K562 (cell line): ENCODE results near the gene OLIG2.

Experiments used
- BRCA1 ChIP-seq, 2 experiments: fragments of 450-650 bp in 1 of 2; sonication (generic) in 1 of 2; formaldehyde crosslinking in 1 of 2; IDR thresholded peaks; 2 replicates each; pipeline versions ENCODE4 v1.5.0 to v1.6.1; 2017 to 2020; ENCODE audit warnings: mild to moderate bottlenecking in 1 of 2, missing genetic modification reagents in 1 of 2
- CBFB ChIP-seq: sonication (generic); formaldehyde crosslinking; IDR thresholded peaks from 2 replicates; pipeline ENCODE4 v1.4.0; 2020; ENCODE audit warnings: mild to moderate bottlenecking, missing genetic modification reagents
- CHD1 ChIP-seq: fragments of 200-600 bp; sonication (generic); IDR thresholded peaks from one replicate; pipeline ENCODE4 v1.6.1; 2012; ENCODE audit warnings: mild to moderate bottlenecking, moderate library complexity, low read length, inconsistent platforms
- JUN ChIP-seq, 2 experiments: sonication (generic) in 1 of 2; formaldehyde crosslinking in 1 of 2; IDR thresholded peaks; 2 replicates each; pipeline versions ENCODE4 v1.6.1 to v1.8.0; 2012 to 2022; ENCODE audit warnings: borderline replicate concordance in 2 of 2, mild to moderate bottlenecking in 2 of 2, improper control_type of control experiment in 1 of 2, low read depth in 1 of 2, low read length in 1 of 2, missing genetic modification reagents in 1 of 2
- KDM1A ChIP-seq, 2 experiments: fragments of 450-650 bp; IDR thresholded peaks; 2 replicates each; pipeline ENCODE4 v1.6.1; 2016; ENCODE audit warnings: mild to moderate bottlenecking in 2 of 2
- NFE2L1 ChIP-seq: fragments of 450-650 bp; IDR thresholded peaks from 2 replicates; pipeline ENCODE4 v1.6.1; 2016; ENCODE audit warnings: missing genetic modification characterization, low read depth, mild to moderate bottlenecking, missing compliant biosample characterization, moderate library complexity, borderline replicate concordance
- NRF1 ChIP-seq, 2 experiments: fragments of 450-650 bp; IDR thresholded peaks in 1 of 2; conservative IDR thresholded peaks in 1 of 2; 2 replicates each; pipeline ENCODE4 v1.6.1; 2014; ENCODE audit warnings: mild to moderate bottlenecking in 2 of 2
- RBBP5 ChIP-seq: fragments of 200-600 bp; sonication (generic); IDR thresholded peaks from 2 replicates; pipeline ENCODE4 v1.6.1; 2012; ENCODE audit warnings: borderline replicate concordance, mild to moderate bottlenecking, low read length, control low read depth, inconsistent platforms; ENCODE audit not compliant: insufficient read depth, poor library complexity, severe bottlenecking
- SOX6 ChIP-seq: fragments of 450-650 bp; IDR thresholded peaks from 2 replicates; pipeline ENCODE4 v1.6.1; 2014; ENCODE audit warnings: mild to moderate bottlenecking
- TEAD4 ChIP-seq, 2 experiments: sonication (generic) in 1 of 2; formaldehyde crosslinking in 1 of 2; IDR thresholded peaks; 2 replicates each; pipeline versions ENCODE4 v1.6.1 to v1.8.0; 2012 to 2022; ENCODE audit warnings: borderline replicate concordance in 1 of 2, inconsistent platforms in 1 of 2, low read length in 1 of 2, mild to moderate bottlenecking in 1 of 2, missing genetic modification reagents in 1 of 2
- UBTF ChIP-seq, 2 experiments: IDR thresholded peaks; 2 replicates each; pipeline ENCODE4 v1.6.1; 2012; ENCODE audit warnings: improper control_type of control experiment in 2 of 2, low read depth in 2 of 2, low read length in 2 of 2, borderline replicate concordance in 1 of 2
- TF ChIP-seq, protein P1 (sequence below), 3 experiments: IDR thresholded peaks in 2 of 3; conservative IDR thresholded peaks in 1 of 3; 2 replicates each; pipeline ENCODE4 v1.5.1; 2011 to 2012; ENCODE audit warnings: low read length in 3 of 3, mild to moderate bottlenecking in 3 of 3, control low read depth in 2 of 3, improper control_type of control experiment in 1 of 3, inconsistent platforms in 1 of 3, low read depth in 1 of 3, mixed read lengths in 1 of 3, moderate library complexity in 1 of 3; ENCODE audit not compliant: insufficient read depth in 2 of 3
- TF ChIP-seq, protein P2 (sequence below): fragments of 250-450 bp; sonication (Bioruptor Pico); IDR thresholded peaks from 2 replicates; pipeline ENCODE4 v1.5.0; 2021; ENCODE audit warnings: mild to moderate bottlenecking, borderline replicate concordance
- TF ChIP-seq, protein P3 (sequence below): fragments of 450-650 bp; conservative IDR thresholded peaks from 2 replicates; pipeline ENCODE4 v1.6.1; 2016; ENCODE audit warnings: missing genetic modification characterization, low read depth, mild to moderate bottlenecking, control low read depth, missing compliant biosample characterization

- TF ChIP-seq UBTF (IDR thresholded peaks at IDR 0.05; ENCODE audit: borderline replicate concordance in 1 of 2, low read depth in 2 of 2, low read length in 2 of 2) (no peak), NFE2L1 (tag) (no peak), BRCA1 (IDR thresholded peaks at IDR 0.05) (no peak), BRCA1 (CRISPR knock-in tag; IDR thresholded peaks at IDR 0.05) (no peak), RBBP5 (no peak), CHD1 (no peak), TEAD4 (IDR thresholded peaks at IDR 0.05; ENCODE audit: low read length) (no peak), TEAD4 (CRISPR knock-in tag; IDR thresholded peaks at IDR 0.05; ENCODE audit: borderline replicate concordance) (no peak), JUN (IDR thresholded peaks at IDR 0.05; ENCODE audit: borderline replicate concordance, low read depth, low read length) (no peak), JUN (CRISPR knock-in tag; IDR thresholded peaks at IDR 0.05; ENCODE audit: borderline replicate concordance) (no peak), CBFB (CRISPR knock-in tag) (no peak), NRF1 (conservative IDR thresholded peaks at IDR 0.05 in 1 of 2, IDR thresholded peaks at IDR 0.05 in 1 of 2) (no peak), SOX6 (no peak), KDM1A (IDR thresholded peaks at IDR 0.05) (no peak)
- TF ChIP-seq, protein P1, sequence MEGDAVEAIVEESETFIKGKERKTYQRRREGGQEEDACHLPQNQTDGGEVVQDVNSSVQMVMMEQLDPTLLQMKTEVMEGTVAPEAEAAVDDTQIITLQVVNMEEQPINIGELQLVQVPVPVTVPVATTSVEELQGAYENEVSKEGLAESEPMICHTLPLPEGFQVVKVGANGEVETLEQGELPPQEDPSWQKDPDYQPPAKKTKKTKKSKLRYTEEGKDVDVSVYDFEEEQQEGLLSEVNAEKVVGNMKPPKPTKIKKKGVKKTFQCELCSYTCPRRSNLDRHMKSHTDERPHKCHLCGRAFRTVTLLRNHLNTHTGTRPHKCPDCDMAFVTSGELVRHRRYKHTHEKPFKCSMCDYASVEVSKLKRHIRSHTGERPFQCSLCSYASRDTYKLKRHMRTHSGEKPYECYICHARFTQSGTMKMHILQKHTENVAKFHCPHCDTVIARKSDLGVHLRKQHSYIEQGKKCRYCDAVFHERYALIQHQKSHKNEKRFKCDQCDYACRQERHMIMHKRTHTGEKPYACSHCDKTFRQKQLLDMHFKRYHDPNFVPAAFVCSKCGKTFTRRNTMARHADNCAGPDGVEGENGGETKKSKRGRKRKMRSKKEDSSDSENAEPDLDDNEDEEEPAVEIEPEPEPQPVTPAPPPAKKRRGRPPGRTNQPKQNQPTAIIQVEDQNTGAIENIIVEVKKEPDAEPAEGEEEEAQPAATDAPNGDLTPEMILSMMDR (IDR thresholded peaks at IDR 0.05 in 2 of 3, conservative IDR thresholded peaks at IDR 0.05 in 1 of 3; ENCODE audit: insufficient read depth in 2 of 3, low read depth in 1 of 3, low read length in 3 of 3), result no peak
- TF ChIP-seq, protein P2, sequence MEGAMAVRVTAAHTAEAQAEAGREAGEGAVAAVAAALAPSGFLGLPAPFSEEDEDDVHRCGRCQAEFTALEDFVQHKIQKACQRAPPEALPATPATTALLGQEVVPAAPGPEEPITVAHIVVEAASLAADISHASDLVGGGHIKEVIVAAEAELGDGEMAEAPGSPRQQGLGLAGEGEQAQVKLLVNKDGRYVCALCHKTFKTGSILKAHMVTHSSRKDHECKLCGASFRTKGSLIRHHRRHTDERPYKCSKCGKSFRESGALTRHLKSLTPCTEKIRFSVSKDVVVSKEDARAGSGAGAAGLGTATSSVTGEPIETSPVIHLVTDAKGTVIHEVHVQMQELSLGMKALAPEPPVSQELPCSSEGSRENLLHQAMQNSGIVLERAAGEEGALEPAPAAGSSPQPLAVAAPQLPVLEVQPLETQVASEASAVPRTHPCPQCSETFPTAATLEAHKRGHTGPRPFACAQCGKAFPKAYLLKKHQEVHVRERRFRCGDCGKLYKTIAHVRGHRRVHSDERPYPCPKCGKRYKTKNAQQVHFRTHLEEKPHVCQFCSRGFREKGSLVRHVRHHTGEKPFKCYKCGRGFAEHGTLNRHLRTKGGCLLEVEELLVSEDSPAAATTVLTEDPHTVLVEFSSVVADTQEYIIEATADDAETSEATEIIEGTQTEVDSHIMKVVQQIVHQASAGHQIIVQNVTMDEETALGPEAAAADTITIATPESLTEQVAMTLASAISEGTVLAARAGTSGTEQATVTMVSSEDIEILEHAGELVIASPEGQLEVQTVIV (CRISPR knock-in tag), result no peak
- TF ChIP-seq, protein P3, sequence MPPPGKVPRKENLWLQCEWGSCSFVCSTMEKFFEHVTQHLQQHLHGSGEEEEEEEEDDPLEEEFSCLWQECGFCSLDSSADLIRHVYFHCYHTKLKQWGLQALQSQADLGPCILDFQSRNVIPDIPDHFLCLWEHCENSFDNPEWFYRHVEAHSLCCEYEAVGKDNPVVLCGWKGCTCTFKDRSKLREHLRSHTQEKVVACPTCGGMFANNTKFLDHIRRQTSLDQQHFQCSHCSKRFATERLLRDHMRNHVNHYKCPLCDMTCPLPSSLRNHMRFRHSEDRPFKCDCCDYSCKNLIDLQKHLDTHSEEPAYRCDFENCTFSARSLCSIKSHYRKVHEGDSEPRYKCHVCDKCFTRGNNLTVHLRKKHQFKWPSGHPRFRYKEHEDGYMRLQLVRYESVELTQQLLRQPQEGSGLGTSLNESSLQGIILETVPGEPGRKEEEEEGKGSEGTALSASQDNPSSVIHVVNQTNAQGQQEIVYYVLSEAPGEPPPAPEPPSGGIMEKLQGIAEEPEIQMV (tag), result no peak
Observed at GRCh38 chr21:33058527-33058926, 32.8 kb downstream of the OLIG2 start.
